NCI-H1105 (cell line): Measurements from ENCODE around the gene GMPPA.

Experiments used
- DNase-seq: peaks from one replicate; lab custom pipeline; 2025; lab: John Stamatoyannopoulos, UW

GMPPA gene

DNA sequence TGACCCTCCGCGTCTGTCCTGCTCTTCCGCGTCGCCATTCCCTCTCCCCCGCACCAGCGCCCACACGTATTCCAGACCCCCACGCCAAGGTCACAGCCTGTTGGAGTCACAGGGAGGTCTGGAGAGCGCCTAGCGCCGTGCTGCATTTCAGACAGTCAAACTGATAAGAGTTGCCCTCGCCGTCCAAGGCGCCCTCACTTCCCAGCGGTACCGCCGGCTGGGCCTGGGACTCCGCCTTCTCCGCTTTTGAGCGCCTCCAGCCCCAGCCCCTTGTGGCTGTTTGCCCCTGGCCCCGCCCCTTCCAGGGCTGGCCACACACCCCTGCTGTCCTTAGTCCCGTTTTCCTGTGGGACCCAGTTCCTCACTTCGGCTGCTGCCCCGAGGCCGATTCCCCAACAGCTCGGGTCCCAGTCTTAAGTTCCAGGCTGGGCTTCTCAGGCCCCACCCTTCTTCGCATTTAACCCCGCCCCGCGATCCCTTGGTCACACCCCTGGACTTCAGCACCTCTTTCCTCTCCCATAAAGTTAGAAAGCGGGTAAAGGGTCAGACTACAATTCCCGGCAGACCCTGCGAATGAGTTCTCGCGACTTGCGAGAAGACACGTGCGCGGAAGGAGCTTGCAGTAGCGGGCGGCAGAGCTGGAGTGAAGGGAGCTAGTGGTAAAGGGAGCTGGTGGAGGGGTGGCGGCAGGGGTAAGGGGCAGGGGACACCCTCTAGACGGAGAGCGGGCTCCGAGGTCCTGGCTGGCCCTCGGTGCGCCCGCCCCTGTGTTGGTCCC, at the start of gene GMPPA:
Gene GMPPA, plus strand, starts transcription at position 612 of the 778 bp plus-strand sequence. CDS start 1,085 bp downstream, outside the sequence.
- DNase-seq = peak; percentile 89

DNA sequence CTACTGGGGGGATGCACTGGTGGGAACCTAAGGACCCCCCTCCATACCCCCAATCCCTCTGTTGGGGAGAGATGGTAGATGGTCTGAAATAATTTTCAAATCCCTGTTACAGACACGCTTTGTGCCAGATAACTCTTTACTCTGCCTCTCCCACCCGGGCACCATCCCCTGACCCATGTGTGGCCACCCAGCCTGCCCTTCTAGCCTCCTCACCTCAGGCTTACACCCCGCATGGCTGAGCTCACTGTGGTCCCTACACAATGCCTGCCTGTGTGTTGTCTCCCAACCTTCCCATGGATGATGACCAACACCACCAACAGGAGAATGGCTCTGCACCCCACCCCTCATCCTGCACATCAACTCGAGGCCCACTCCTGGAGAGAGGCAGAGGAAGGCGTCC, 49.1 kb upstream of the GMPPA start:
- DNase-seq = no peak

DNA sequence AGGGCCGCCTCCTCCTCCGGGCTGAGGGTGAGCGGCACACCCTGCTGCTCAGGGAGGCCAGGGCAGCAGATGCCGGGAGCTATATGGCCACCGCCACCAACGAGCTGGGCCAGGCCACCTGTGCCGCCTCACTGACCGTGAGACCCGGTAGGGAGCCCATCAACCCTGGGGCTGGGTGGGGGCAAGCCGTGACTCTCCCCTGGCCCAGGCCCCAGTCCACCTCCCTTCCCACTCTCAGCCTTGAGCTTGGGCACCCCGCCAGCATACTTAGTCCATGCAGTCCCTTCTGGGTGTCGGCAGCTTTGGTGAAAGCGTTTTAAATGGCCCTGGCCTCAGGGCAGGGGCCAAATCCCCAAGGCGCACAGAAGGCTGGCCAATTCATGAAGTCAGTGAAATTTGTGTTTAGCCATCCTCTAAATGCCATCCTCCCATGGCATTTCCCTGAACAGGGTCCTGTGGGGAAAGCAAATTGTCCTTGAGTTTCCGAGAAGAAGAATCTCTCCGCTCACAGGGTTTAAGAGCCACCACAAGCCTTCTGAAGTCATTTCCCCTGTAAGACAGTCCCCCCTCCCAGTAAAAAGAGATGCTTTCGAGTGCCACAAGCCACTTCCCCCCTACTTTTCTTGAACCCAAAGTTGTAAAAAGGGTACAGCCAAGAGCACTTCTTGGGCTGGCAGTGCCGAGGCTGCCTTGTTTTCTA, 46.9 kb upstream of the GMPPA start:
- DNase-seq = no peak

DNA sequence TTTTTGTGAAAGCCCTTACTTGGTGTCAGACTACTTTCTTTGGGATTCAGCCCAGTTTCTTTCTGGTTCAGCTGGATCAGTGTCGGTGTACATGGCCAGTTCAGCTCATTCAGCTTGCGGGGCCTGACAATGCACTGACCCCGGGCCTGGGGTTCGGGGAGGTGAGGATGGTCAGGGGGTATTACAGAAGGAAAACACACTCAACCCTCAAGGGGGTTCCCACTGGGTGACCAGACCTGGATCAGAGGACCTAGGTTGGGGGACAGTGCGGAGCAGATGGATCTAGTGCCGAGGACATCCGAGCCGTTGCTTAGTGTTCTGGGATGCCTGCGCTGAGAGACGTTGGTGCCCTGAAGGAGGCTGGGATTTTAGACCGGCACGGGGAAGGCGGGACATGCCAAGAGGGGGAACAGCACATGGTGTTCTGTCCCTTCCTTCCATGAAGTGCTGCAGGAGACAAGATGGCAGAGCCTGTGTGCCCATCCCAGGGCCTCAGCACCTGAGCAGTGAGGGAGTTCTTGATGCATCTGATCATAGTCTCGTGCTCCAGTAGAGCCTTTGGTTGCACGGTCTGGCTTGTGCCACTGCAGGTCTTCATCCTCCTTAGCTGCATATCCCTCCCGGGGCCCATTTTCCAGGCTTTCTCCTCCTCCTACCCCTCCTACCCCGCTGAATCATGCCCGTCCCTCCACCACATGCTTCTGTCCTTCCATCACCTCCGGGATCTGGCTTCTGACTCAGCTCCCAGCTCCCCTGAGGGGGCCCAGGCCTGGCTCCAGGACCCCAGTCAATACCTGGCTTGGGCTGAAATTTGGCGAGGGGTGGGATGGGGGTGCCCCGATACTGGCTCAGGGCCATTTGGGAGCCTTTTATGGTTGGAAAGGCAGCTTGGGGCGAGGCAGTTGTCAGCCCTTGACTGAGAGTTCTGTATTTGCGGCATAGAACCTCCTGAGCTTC, 46.1 kb upstream of the GMPPA start:
- DNase-seq = no peak

DNA sequence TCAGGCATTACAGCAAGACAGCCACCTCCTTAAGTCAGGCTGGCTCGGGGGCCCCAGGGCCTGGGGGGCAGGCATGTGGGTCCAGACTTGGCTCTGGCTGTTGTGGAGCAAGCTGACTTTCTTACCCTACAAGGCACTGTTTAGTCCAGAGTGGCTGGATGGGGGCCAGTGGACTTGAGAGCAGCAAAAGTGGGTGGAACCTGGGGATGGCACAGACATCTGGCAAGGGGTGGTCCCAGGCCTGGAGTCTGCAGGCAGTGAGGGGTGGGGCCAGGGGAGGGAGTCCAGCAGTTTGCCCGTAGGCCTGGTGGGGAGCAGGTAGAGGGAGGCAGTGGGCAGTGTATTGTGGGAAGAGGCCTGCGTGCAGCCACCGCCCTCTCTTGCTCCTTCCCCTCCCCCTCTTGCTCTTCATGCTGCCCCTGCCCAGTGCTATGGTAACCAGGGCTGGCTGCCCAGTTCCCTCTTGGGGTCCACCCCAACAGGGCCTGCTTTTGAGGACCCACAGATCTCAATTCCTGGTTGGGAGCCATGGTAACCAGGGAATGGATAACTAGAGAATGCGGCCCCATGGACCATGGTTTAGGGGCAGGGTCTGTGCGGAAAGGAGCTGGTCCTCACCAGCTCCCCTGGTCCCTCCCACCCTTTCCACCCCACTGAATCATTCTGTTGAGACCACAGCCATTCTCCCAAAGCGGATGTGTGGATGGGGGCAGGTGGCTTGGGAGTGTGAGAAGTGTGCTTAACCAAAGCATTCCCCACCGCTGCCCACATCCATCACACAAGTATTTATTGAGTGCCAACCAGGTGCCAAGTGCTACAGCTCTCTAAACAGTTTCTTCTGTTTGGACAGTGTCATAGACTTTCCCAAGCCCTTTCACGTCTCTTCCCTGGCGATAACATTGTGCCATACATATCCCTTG, 44.8 kb upstream of the GMPPA start:
- no peak for DNase-seq

DNA sequence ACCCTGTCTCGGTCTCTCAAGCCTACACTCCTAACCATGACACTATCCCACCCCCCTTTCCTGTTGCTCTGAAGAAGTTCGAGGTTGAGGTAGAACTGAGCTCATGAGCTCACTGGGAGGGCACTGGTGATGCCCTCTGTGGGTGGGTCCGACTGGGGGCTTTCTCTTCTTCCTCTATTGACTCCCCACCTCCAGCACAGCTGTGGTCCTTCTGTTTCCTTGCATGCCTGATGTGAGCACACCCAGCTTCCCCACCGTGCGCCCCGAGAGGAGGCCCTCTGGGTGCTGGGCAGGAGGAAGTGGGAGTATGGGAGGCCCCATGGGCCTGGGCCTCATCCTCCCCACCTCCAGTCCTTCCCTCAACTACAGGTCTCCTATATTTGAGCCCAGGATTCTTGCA, 43.1 kb upstream of the GMPPA start:
- DNase-seq = no peak

DNA sequence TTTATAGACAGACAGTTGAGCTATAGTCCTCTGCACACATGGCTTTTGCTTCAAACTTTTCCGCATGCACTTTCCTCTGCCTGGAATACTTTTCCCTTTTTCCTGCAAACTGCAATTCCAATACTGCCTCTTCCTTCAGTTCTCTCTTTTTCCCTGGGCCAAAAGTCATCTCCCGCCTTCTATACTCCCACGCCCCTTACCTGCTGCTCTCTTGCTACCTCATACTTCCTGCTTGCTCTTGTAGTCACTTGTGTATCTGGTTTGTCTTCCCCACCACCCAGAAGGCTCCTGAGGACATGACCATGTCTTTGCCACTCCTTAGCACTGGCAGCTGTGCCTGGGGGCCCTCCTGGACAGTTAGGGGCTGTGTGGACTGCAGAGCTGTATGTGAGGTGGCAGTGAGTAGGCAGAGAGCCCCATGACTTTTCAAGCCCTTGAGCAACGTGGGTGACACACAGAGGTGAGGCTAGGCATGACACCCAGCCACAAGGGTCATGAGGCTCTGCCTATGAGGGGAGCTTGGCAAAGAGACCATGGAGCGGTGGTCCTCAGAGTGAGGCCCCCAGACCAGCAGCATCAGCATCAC, 40.8 kb upstream of the GMPPA start:
- DNase-seq = no peak

DNA sequence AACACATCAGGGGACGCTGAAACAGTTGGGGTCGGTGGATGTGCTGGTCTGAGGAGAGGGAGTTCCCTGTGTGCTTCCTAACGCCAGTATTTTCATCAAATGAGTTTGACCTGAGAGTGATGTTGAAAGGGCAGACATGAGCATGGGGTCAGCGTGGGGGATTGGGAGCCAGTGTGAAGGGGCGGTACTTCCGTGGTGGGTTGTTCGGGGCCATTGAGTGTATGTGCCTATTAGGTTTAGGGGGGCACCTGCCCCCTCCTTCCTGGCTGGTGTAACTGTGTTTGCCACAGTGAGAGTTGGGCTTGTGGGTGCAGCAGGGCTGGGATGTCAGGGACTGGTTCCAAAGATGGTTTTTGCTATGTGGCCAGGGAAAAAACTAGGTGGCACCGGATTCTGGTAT, 39.7 kb upstream of the GMPPA start:
- no peak for DNase-seq

DNA sequence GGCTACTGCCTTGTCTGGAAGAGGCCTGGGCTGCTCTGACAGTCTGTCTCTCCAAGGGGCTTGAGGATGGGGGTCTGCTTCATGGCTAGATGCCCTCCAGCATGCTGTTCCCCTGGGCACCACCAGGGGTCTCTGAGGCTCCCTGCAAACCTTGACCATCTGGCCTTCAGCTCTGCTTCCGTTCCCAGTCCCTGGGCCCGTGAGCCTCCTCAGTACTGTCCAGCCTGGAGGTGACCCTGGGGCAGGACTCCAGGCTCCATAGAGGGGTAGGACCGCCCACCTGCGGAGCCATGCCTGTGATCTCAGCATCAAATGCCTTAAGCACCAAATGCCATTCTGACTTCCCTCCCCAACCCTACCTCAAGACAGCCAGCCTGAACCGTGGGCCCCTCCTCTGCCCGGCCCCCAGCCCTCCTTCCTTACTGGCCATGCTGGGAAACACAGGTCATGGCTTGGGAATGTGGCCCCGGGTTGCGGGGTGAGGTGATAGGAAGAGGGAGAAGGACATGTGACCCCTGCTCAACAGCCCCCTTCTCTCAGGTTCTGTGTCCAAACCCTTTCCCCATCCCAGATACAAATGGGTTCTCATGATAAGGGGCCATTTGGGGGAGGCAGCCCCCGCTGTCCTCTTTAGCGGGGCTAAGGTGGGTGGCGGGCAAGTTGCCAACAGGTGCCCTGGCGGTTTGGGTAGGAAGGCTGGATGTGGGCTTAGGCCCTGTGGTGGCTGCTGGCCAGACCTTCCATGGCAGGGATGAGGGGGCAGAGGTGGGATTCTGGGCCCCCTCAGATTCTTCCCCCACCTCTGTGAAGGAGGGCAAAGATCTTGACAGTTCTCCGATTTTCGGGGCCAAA, 39.0 kb upstream of the GMPPA start:
- DNase-seq = no peak

DNA sequence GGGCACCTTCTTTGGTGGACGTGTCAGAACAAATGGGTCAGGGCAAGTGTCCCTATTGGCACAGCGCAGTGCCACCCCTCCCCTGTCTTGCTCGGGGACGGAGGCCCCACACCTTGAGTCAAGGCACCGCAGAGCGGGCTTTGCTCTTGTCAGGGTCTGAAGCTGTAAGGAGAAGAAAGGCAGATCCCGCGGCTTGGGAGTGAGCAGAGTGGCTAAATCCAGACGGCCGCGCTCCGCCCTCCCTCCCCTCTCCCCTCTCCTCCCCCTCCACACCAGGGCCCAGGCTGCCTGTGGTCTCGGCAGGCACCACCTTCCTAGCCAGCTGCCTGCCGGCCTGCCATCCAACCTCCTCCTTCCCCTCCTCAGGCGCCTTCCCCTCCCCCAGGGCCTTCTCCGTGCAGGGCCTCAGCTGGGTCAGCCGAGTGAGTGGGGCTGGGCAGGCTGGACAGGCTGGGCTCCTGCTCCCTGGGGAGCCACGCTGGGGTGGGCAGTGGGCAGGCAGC, 38.2 kb upstream of the GMPPA start:
- no peak for DNase-seq

DNA sequence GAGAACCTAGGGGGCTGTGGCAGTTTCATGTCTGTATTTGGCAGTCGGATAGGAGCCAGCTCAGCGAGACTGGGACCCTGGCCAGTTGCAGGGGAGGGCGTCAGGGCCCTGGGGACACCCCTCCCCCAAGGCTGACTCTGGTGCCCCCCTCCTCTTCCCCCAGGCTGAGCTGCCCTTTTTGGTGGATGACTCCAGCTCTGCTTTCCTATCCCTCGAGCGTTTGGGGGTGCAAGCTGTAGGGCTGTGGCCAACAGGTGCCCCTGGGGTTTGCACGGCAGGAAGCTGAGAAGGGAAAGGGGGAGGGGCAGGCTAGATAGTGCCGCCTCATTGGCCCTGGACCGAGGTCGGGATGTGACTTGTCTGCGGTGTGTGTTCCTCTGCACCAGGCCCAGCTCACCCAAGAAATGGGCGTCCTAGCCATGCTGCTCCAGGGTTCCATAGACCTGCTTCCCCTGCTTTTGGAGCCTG, 37.6 kb upstream of the GMPPA start:
- no peak for DNase-seq

DNA sequence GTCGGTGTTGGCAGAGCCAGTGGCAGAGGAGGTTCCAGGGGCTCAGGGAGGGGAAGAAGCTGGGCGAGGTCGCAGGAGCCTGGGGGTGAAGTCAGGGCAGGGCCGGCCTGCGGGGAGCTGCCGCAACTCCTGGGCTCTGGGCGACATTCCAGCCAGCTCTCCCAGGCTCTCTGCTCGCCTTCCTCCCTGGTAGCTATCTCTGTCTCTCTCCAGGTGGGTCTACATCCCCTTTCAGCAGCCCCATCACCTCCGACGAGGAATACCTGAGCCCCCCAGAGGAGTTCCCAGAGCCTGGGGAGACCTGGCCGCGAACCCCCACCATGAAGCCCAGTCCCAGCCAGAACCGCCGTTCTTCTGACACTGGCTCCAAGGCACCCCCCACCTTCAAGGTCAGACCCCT, 37.0 kb upstream of the GMPPA start:
- DNase-seq = no peak

DNA sequence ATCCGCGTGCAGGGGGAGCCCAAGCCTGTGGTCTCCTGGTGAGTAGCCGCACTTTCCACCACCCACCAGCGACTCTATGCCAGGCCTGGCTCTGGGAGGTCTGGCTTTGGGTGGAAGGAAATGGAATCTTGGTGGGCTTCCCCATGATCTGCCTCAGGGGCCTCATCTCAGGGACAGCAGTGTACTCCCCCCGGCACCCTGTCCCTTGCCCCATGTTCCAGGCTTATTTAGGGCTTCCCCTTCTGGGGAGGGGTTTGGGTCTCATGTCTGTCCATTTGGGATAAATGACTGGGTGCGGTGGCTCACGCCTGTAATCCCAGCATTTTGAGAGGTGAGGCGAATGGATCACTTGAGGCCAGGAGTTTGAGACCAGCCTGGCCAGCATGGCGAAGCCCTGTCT, 36.3 kb upstream of the GMPPA start:
- DNase-seq = no peak

DNA sequence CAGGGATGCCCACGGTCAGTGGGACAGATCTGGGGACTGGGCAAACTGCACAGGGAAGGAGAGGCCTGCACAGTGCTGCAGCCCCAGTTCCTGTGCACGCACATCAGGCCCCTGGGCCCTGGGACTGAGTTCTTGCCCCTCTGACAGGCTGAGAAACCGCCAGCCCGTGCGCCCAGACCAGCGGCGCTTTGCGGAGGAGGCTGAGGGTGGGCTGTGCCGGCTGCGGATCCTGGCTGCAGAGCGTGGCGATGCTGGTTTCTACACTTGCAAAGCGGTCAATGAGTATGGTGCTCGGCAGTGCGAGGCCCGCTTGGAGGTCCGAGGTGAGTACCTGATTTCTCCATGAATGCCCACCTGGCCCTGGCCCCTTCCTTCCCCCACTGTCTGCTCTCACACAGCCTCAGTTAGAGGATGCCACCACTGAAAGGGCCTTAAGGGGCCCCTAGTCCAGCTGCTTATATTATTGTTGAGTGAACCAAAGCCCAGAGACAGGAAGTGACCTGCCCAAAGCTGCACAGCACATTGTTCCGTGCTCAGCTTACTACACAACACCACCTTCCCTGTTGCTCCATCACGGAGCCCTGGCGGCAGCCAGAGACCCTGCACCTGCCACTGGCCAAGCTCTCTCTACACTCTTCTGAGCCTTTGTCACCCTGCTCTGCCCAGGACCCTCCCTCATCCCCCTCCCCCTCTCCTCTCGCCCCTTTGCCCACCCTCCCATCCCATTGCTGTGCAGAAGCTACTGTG, 34.2 kb upstream of the GMPPA start:
- no peak for DNase-seq

DNA sequence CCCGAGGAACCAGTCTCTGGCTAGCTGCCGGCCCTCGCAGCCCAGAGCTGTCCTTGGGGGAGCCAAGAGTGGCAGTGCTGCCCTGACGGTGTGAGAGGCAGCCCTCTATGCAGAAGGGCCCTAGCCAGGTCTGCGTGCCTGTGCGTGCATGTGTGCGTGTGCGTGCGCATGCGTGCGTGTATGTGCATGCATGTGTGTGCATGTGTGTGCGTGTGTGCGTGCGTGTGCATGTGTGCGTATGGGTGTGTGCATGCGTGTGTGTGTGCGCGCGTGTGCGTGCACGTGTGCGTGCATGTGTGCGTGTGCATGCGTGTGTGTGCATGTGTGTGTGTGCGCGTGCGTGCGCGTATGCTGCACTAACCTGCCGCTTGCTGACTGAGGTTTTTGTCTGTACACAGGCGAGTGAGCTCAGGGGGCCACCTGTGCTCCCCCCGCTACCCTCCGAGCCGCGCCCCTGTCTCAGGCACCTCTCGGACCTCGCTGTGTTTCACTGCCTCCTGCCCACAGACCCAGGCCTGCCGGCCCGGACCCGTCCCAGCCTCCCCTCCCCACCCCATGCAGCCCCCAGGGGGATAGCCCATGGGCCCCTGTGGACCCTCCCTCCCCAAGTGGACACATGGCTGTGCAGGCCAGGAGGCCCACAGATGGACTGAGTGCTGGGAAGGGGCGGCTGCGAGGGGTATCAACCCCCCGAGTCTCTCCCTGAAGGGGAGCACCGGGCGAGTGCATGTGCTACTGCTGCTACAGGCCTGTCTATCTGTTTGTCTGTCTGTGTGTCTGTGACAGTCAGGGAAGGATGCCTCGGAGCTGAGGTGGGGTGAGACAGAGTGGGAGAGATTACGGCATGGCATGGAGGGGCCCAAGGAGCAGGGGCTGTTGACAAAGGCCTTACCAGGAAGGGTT, 32.8 kb upstream of the GMPPA start:
- DNase-seq = no peak

DNA sequence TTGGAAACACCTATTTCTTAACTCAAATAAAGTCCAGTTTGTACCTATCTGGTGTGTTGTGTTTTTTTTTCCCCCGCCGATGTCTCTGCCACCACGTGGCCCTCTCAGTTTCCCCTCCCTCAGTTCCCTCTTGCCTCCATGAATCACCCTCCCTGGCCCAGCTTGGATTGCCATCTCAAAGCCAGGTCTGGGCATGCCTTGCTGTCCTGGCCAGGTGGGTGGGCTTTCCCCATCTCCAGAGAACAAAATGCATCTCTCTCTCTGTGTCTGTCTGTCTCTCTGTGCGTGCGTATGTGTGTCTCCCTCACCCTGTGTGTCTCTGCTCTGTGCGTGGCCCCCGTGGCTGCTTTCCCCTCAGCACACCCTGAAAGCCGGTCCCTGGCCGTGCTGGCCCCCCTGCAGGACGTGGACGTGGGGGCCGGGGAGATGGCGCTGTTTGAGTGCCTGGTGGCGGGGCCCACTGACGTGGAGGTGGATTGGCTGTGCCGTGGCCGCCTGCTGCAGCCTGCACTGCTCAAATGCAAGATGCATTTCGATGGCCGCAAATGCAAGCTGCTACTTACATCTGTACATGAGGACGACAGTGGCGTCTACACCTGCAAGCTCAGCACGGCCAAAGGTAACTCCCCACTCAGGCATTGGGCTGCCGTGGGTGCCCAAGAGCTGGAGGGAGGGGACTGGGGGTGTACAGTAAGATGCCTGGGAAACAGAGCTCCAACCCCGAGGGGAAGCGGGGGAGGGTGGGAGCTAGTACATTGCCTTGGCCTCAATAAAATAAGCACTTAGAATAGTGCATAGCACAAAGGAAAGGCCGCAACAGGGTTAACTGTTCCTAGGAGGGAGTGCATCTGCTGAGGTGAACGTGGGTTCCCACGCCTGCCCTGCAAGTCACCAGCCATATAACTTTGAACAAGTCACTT, 31.6 kb upstream of the GMPPA start:
- DNase-seq = no peak

DNA sequence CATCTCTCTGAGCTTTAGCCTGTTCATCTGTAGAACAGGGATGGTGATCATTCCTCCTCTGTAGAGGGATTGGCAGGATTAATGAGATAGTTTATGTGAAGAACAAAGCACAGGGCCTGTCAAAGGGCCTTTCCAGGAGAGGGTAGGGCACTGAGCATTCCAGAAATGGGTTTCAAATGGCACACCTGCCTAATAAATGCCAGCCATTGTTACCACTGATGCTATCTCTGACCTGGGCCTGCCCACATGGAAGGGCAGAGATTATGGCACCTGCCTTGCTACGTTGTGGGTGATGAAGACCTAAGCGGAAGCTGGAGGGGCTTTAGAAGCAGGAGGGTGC, 31.0 kb upstream of the GMPPA start:
- DNase-seq = no peak
